HG03558 (cell line): Measurements from ENCODE around the gene TIMM50.
"Not testable (repeated sequence)": the region's sequence is repeated elsewhere in the genome, so short reads cannot be mapped to it uniquely, and the experiment has no call there.

ENCODE experiments used
- ATAC-seq: cut with Tn5 transposase; IDR thresholded peaks from one replicate; pipeline ENCODE4 v1.9.1; 2021; ENCODE audit warnings: moderate number of reproducible peaks; ENCODE audit not compliant: unreplicated experiment; ENCODE audit errors: extremely low read depth

TIMM50 gene

DNA sequence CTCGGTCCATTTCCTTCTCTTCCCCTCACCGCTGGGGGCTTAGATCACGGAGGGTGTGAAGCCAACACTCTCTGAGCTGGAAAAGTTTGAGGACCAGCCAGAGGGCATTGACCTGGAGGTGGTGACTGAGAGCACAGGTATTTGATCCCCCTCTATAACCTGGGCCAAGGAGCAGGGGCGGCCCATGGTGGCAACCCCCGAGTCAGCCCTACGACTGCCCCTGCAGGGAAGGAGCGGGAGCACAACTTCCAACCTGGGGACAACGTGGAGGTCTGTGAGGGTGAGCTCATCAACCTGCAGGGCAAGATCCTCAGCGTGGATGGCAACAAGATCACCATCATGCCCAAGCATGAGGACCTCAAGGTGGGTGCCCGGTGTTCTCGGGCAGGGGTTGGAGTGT, 11.6 kb upstream of the TIMM50 start:
- ATAC-seq = no peak

DNA sequence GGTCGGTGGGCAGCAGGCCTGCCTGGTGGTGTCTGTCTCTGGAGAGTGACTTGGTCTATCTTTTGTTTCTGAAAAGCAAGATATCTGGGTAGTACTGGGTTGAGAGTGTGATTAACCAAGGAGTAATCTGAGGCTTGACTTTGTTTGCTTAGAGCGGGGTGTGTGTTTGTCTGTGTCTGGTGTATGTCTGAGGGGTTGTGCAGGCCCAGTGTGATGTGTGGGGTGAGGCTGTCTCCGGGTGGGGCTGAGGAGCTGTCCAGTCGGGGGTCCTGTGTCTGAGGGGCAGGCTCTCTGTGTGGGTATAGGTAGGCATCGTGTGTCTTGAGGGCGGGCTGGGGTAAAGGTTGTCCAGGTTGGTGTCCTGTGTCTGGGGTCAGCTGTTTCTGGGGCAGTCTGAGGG, 11.1 kb upstream of the TIMM50 start:
- ATAC-seq = no peak

DNA sequence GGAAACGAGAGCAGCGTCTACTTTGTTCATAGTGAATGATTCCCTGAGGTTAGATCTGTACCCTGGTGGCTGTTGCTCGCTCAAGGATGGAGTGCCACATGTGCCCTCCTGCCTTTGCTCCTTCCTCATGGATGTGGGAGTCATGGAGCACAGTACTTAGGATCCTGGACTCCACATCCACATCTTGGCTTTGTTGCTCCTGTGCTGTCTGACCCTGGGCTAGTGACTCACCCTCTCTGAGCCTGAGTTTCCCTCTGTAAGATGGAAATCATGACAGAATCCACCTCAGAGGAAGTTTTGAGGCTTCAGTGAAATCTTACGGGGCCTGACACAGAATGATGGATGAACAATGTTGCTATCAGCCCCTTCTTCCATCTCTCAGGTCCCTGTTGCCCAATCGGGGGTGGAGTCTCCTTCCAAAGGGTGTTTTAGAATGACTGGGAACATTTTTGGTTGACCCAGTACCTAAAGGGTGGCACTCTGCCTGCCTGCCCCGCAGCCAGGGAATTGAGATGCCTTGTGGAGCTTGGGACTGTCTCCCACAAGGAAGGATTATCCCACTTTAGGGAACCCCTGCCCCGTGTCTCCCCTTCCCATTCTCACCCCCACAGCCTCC, 9.8 kb upstream of the TIMM50 start:
- no peak for ATAC-seq

DNA sequence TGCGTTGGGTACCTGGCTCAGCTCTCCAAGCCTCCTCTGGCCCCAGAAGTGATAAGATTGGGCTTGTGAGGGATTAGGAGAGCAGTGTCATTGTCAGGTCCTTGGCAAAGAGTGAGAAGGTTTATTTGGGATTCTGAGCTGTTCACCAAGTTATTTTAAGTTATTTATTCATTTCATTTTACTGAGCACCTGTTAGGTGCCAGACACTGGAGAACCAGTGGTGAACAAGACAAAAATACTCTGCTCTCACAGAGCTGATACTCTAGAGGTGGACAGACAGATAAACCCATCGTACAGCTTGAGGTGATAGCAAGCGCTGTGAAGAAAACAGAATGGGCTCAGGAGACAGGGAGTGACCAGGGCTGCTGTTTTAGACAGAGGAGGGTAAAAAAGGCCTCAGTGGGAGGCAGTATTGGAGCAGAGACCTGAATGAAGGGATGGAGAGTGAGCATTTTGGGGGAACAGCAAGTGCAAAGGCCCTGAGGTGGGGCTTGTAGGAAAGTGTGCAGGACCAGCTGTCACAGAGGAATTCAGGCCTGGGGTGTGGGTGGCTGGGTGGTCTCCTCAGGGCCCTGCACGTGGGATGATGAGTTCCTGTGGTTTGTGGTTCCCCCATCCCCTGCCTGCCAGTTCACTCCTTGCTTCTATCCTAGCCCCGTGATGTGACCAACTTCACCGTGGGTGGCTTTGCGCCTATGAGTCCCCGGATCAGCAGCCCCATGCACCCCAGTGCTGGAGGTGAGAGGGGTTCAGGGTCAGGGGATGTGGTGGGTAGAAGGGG, 8.7 kb upstream of the TIMM50 start:
- no peak for ATAC-seq

DNA sequence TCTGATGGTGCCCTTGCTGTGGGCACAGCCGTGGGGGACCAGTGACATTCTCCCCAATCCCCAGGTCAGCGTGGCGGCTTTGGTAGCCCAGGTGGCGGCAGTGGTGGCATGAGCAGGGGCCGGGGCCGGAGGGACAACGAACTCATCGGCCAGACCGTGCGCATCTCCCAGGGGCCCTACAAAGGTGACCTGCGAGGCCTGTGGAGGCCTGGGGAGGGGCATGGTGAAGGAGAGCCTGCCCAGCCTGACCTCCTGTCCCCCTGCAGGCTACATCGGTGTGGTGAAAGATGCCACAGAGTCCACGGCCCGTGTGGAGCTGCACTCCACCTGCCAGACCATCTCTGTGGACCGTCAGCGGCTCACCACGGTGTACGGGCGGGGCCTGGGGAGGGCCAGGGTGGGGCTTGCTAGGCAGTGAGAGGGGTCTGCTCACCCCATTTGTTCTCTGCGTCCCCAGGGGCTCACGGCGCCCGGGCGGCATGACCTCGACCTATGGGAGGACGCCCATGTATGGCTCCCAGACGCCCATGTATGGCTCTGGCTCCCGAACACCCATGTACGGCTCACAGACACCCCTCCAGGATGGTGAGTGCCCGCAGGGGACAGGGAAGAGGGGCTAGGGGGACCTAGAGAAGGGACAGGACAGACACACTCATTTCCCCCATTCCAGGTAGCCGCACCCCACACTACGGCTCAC, 7.7 kb upstream of the TIMM50 start:
- ATAC-seq = no peak

DNA sequence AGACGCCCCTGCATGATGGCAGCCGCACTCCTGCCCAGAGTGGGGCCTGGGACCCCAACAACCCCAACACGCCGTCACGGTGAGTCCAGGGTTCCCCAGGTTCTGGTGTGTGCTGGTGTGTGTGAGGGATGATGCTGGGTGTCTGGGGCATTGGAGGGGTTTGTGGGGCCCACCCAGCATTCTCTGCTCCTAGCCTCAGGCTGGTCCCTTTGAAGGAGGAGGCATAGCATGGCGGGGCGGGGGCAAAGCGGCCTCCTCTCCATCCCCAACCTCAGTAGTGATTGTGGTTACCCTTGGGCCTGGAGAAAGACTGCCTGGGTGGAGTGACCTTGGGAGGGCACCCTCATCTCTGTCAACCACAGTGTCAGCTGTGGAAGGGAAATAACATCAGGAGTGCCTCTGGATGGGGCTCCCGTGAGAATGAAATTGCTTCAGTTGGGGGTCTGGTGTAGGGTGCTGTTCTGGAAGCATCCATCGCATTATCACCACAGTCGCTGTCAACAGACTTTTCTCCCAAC, 7.1 kb upstream of the TIMM50 start:
- ATAC-seq = no peak

DNA sequence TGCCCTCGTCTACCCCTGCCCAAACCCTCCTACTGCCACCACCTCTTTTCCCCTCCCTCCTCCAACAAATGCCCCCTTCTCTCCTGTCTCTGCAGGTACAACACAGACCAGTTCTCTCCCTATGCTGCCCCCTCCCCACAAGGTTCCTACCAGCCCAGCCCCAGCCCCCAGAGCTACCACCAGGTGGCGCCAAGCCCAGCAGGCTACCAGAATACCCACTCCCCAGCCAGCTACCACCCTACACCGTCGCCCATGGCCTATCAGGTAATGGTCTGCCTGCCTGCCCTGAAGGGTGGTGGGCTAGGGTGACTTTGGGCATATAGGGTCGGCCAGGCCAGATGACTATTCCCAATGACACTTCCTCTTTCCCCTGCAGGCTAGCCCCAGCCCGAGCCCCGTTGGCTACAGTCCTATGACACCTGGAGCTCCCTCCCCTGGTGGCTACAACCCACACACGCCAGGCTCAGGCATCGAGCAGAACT, 6.5 kb upstream of the TIMM50 start:
- no peak for ATAC-seq

DNA sequence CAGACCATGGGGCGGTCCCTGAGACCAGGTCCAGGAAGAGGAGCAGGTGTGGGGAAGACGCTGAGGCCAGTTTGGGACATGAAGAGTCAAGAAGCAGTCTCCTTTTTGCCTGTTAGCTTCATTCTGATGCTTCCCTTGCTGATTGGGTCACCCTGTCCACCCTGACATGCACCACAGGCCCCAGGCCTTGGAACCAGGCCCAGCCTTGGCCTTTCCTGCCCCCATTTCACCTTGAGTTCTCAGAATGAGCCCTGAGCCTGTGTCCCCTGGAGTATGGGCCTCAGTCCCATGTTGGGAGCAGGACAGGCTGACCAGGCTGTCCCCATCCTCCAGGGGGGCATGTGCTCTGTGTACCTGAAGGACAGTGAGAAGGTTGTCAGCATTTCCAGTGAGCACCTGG, 4.9 kb upstream of the TIMM50 start:
- ATAC-seq = no peak

DNA sequence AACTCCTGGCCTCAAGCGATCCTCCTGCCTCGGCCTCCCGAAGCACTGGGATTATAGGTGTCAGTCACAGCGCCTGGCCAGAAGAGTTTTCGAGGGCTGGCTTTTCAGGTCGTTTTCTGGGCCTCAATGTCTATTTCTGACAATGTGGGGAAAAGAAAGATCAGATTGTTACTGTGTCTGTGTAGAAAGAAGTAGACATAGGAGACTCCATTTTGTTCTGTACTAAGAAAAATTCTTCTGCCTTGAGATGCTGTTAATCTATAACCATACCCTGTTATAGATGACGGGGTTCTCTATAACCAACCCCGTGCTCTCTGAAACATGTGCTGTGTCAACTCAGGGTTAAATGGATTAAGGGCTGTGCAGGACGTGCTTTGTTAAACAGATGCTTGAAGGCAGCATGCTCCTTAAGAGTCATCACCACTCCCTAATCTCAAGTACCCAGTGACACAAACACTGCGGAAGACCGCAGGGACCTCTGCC, 1.3 kb upstream of the TIMM50 start:
- not testable (repeated sequence) for ATAC-seq

DNA sequence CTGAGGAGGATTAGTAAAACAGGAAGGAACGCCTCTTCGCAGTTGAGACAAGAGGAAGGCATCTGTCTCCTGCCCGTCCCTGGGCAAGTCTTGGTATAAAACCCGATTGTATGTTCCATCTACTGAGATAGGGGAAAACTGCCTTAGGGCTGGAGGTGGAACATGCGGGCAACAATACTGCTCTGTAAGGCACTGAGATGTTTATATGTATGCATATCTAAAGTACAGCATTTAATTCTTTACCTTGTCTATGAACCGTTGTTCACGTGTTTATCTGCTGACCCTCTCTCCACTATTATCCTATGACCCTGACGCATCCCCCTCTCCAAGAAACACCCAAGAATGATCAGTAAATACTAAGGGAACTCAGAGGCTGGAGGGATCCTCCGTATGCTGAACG, 722 bp upstream of the TIMM50 start:
- no peak for ATAC-seq

DNA sequence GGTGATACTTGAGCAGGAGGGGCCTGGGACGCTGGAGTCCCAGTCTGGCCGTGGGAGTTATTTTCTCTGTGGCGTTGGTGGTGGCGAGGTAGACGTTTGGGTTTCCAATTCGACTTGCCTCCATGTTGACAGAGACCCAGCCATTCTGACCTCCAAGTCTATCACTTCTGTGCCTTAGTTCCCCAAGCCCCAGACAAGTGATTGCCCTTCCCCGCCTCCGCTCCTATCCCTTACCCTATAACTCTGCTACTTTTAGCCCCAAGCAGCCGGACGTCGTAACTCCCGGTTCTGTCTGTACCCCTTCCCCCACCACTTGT, 549 bp downstream of the TIMM50 start:
- no peak for ATAC-seq

DNA sequence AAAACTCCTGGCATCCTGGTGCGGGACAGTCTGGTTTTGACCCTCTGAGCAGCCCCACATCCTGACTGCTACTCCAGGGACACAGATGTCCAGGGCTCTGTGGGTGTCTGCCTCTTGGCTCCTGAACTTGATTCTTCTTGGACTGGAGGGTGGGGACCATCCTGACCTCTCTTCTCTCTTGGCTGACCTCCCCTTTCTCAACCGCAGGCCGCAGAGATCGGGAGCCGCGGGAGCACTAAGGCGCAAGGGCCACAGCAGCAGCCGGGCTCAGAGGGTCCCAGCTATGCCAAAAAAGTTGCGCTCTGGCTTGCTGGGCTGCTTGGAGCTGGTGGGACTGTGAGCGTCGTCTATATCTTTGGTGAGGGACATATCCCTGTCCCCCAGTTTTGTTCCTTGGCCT, 1.0 kb downstream of the TIMM50 start:
- ATAC-seq = no peak

DNA sequence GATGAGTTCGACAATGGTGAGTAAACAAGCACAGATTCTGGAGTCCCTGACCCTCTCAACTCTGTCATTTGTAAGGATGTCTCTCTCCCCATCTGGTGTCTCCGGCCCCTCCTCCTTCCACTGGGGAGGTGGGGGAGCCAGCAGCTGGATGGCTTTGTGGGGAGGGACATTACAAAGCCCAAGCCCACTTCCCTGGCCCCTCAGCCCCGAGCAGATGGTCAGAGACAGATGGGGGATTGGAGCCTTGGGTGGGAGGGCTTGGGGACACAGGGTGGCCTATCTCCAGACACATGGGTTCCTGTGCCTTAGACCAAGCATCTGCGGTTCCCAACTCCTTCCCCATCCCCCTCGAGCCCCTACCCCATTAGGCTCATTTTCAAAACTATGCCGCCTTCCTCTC, 2.5 kb downstream of the TIMM50 start:
- ATAC-seq = no peak

DNA sequence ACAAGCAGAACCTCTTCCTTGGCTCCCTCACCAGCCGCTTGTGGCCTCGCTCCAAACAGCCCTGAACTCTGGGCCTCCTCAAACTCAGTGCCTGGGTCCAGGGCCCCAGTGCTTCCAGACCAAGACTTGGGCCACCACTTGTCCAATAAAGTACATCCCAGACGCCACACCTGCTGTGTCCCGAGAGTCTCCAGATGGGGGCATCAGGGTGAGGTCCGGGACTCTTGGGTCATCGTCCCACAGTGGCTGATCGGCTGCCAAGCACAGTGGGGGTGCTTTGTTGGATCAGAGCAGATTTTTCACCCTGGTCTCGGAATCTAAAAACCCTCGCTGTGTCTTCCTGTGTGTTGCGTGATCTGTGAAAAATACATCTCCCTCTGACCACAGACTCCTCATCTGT, 9.1 kb downstream of the TIMM50 start:
- no peak for ATAC-seq

DNA sequence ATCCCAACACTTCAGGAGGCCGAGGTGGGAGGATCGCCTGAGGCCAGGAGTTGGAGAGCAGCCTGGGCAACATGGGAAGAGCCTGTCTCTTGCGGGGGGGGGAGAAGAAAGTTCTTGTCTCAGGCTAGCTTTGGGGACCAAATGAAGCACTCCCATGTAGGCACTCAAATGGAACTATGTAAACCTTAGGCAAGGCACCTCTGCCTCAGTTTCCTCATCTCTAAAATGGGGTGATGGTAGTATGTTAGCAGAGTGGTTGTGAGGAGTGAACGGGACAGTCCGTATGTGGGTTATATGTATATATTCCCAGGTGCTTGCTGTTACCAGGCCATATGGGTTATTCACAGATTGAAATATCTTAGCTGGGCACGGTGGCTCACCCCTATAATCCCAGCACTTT, 11.6 kb downstream of the TIMM50 start:
- no peak for ATAC-seq

DNA sequence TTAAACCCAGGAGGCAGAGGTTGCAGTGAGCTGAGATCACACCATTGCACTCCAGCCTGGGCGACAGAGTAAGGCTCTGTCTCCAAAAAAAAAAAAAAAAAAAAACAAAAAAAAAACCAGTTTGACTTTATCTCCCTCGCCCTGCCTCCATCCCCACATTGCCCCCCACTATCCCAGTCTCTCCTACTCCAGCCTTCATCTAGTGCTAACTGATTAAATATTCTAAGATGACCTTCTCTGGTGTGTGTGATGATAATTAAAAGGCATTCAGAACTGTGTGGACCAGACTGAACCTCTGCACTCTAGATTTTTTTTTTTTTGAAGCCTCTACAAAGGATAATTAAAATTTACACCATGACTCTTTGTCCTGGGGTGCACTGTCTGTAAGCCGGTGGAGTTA, 12.2 kb downstream of the TIMM50 start:
- ATAC-seq = no peak

DNA sequence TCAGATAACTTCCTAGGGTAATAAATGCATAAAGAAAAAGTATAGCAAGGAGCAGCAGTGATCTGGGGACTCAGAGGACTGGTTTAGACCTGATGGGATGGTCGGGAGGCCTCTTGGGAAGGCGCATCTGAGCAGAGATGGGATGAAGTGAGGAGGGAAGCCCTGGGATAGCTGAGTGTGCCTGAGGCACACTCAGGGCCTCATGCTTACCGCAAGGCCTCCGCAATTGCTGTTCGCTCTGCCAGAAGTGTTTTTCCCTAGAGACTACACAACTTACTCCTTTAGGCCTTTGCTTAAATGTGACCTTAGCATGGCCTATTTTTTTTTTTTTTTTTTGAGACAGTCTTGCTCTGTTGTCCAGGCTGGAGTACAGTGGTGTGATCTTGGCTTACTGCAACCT, 14.0 kb downstream of the TIMM50 start:
- no peak for ATAC-seq

DNA sequence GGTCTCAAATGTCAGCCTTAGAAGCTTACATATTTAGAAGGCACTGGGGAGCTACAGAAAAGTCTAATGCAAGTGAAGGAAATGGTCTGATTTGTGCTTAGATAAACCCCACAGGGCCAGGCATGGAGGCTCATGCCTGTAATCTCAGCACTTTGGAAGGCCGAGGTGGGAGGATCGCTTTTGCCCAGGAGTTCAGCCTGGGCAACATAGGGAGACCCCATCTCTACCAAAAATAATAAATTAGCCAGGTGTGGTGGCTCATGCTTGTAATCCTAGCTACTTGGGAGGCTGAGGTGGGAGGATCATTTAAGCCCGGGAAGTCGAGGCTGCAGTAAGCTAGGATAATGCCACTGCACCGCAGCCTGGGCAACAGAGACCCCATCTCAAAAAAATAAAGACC, 15.4 kb downstream of the TIMM50 start:
- no peak for ATAC-seq

DNA sequence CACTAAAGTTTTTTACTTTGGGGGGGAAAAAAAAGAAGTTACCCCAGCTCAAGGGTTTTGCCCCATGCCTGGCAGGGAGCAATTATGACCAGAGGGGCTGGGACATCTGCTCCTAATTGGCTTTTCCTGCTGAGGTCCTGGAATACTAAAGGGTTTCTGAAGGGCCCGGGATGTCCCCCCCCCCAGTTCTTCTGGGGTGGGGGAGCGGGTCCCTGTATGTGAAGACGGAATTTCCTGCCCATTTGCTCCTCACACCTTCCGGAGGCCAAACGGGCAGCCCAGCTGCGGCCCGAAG, 17.0 kb downstream of the TIMM50 start:
- ATAC-seq = no peak

DNA sequence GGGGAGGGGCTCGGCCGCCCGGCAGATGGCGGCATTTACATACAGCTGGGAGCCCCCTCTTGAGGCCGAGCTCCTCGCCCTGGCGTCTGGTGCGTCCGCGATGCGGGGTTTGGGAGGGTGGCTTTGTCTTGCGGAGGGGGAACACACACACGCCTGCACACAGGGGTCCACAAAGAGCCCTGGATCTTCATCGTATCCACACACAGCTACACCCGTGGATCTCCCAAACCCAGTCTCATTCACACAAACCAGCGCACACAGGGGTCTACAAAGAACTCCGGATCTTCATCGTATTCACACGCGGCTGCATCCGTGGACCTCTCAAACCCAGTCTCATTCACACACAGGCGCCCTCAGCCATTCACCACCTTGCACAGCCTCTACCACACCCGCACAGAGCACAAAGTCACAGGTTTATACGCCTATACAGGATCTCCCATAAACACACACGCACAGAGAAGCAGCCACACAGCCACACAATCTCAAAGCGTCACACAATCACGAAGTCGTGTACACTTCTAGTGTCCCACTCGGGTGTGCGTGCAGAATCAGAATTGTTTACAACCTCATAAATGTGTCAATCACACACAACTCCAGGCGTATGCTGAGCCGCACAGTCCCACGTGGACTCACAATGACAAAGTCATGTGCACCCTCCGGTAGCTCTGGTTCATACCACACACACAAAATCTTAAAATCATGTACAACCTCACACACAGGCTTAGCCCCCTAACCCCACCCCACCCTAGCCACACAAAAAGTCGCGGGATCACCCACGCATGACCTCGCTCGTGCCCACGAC, 17.6 kb downstream of the TIMM50 start:
- ATAC-seq = no peak
